Hepatic stellate cell (primary cell): ENCODE results near the gene RDM1.

ENCODE experiments used
- DNase-seq: peaks from one replicate; pipeline ENCODE4 v3.0.0; 2011; ENCODE audit warnings: low spot score

The RDM1 gene

GRCh38 chr17:35870906-35871819 lies 59.4 kb downstream of the RDM1 start:
- no peak for DNase-seq

- DNase-seq: no peak
Measured at GRCh38 chr17:35868737-35869136, 61.8 kb downstream of the RDM1 start, which contains the start of gene HEATR9. Gene HEATR9 (minus strand): TSS chr17:35868891. CDS start chr17:35868742, 149 bp downstream.
